Activated T-helper 17 cell treated with anti-CD3 and anti-CD28 coated beads, Interleukin-2, amount 50 U/mL, for 72 hours (primary cell): ENCODE data around the gene EPB41L4B. TPM values are rescaled to one million over a fixed set of nuclear protein-coding genes. Genes with fewer than 3 reads are reported as not detected.
"Not testable (repeated sequence)": the region's sequence is repeated elsewhere in the genome, so short reads cannot be mapped to it uniquely, and the experiment has no call there.

Source experiments
- ATAC-seq: fragments of 150-1000 bp; cut with Tn5 transposase; replicated peaks from 2 replicates; pipeline ENCODE4 v1.10.0; 2021; ENCODE audit warnings: mild to moderate bottlenecking, moderate library complexity
- H3K27ac Mint-ChIP-seq: one replicate; pipeline ENCODE4 v1.8.0; 2022; ENCODE audit warnings: mixed read lengths
- H3K27me3 Mint-ChIP-seq: one replicate; pipeline ENCODE4 v1.8.0; 2022; ENCODE audit warnings: mixed read lengths
- H3K36me3 Mint-ChIP-seq: one replicate; pipeline ENCODE4 v1.8.0; 2022; ENCODE audit warnings: low read depth, mild to moderate bottlenecking, mixed read lengths
- H3K4me1 Mint-ChIP-seq: one replicate; pipeline ENCODE4 v1.8.0; 2022; ENCODE audit warnings: mixed read lengths
- H3K4me3 Mint-ChIP-seq: one replicate; pipeline ENCODE4 v1.8.0; 2022; ENCODE audit warnings: mild to moderate bottlenecking, mixed read lengths
- H3K9me3 Mint-ChIP-seq: one replicate; pipeline ENCODE4 v1.8.0; 2022; ENCODE audit warnings: mixed read lengths
- total RNA-seq, 2 donors: library from RNA; stranded (reverse); gene quantifications; one replicate each; pipeline ENCODE4 v1.2.3, GENCODE V29; 2022

The EPB41L4B gene
- total RNA-seq, 2 donors from 2014 or later, result 0.06 to 0.77 TPM

GRCh38 chr9:109129470-109130197, 191.2 kb downstream of the EPB41L4B start:
- H3K36me3 Mint-ChIP-seq, result no peaks in the 10 kb centered on the region
- H3K9me3 Mint-ChIP-seq, result no peaks in the 10 kb centered on the region
- H3K27me3 Mint-ChIP-seq, result no peaks in the 10 kb centered on the region
- no peak for ATAC-seq
- H3K4me1 Mint-ChIP-seq, result no peaks in the 10 kb centered on the region
- H3K4me3 Mint-ChIP-seq, result no peak overlapping the region
- no peak overlapping the region for H3K27ac Mint-ChIP-seq

GRCh38 chr9:109126671-109127070, 194.2 kb downstream of the EPB41L4B start:
- not testable (repeated sequence) for ATAC-seq, H3K36me3 Mint-ChIP-seq, H3K27ac Mint-ChIP-seq

GRCh38 chr9:109124121-109124520, 196.7 kb downstream of the EPB41L4B start:
- Mint-ChIP-seq H3K27me3 (no peaks in the 10 kb centered on the region), H3K4me3 (no peak overlapping the region), H3K36me3 (no peaks in the 10 kb centered on the region), H3K27ac (no peak overlapping the region), H3K4me1 (no peaks in the 10 kb centered on the region), H3K9me3 (no peaks in the 10 kb centered on the region)
- no peak for ATAC-seq

More at GRCh38 chr9:109126671-109127070, 194.2 kb downstream of the EPB41L4B start:
- not testable (repeated sequence) for H3K4me3 Mint-ChIP-seq, H3K9me3 Mint-ChIP-seq, H3K27me3 Mint-ChIP-seq, H3K4me1 Mint-ChIP-seq

- H3K4me3 Mint-ChIP-seq, result no peak overlapping the region
- ATAC-seq, result no peak
- no peak overlapping the region for H3K27ac Mint-ChIP-seq
- peaks cover 1% of the 10 kb centered on the region for H3K4me1 Mint-ChIP-seq
- no peaks in the 10 kb centered on the region for H3K27me3 Mint-ChIP-seq
- peaks cover 1% of the 10 kb centered on the region for H3K36me3 Mint-ChIP-seq
- no peaks in the 10 kb centered on the region for H3K9me3 Mint-ChIP-seq
These were observed 197.9 kb downstream of the EPB41L4B start for GRCh38 chr9:109122726-109123621.

Other genes starting within 250 kb of the EPB41L4B start
- gene TMEM245, start 201.1 kb downstream of the EPB41L4B start, total RNA-seq, result 10 to 100 TPM; 19.3 to 22.3 TPM
- gene FRRS1L, start 153.8 kb downstream of the EPB41L4B start, total RNA-seq, result not detected
- under 1 TPM; 0.41 to 0.82 TPM for gene PTPN3, start 177.2 kb upstream of the EPB41L4B start, total RNA-seq